ENCODE measurements around the gene PLCXD1.
A peak's percentile ranks its signal among the peaks of the same experiment; 100 is the strongest.
"Not testable (repeated sequence)": the region's sequence is repeated elsewhere in the genome, so short reads cannot be mapped to it uniquely, and the experiment has no call there.

PLCXD1 gene

DNA sequence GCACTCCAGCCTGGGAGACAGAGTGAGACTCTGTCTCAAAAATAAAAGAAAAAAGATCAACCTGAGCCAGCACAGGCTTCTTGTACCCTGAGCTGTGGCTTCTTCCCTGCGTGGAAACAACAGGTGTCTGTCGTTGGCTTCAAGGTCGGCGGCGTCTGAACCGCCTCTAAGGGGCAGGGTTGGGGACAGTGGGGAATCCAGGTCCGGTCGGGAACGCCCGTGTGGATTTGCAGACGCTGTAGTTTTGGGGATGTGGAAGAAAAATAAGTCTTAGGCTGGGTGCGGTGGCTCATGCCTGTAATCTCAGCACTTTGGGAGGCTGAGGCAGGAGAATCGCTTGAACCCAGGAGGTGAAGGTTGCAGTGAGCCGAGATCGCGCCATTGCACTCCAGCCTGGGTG lies 17.2 kb upstream of the PLCXD1 start:
- DNase-seq = not testable (repeated sequence)

DNA sequence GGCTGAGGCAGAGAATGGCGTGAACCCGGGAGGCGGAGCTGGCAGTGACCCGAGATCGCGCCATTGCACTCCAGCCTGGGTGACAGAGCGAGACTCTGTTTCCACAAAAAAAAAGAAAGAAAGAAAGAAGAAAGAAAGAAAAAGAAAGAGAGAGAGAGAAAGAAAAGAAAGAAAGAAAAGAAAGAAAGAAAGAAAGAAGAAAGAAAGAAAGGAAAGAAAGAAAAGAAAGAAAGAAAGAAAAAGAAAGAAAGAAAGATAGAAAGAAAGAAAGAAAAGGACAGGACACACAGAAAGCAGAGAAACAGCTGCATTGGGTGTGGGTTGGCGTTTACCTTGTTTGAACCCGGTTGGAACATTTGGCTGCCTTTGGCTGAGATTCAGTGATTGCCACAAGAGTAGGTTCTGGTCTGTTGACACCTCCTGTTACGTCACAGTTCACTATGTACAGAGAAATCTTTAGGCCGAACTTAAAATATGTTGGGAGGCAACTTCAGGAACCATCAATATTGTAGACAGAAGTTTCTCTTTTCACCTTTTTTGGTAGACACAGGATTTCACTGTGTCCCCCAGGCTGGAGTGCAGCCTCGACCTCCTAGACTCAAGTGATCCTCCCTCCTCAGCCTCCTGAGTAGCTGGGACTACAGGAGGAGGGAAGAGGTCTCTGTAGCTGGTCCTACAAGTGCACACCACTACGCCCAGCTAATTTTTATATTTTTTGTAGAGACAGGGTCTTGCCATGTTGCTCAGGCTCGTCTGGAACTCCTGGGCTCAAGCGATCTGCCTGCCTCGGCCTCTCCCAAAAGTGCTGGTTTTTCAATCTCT lies 16.3 kb upstream of the PLCXD1 start:
- DNase-seq = no peak

DNA sequence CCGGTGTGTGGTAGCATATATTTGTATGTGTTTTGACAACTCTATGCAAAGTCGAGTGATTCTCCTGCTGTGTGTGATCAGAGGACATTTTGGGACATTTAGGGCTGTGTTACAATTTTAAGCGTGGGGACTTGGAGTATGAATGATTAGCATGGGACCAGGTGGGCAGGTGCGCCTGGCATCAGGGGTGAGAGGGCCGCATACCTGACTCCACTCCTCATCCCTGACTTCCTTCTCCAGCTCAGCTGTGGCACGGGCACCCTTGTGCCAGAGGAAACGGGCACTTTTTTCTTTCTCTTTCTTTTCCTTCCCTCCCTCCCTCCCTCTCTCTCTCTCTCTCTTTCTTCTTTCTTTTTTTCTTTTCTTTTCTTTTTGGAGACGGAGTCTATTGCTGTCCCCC lies 15.7 kb upstream of the PLCXD1 start:
- no peak for DNase-seq

DNA sequence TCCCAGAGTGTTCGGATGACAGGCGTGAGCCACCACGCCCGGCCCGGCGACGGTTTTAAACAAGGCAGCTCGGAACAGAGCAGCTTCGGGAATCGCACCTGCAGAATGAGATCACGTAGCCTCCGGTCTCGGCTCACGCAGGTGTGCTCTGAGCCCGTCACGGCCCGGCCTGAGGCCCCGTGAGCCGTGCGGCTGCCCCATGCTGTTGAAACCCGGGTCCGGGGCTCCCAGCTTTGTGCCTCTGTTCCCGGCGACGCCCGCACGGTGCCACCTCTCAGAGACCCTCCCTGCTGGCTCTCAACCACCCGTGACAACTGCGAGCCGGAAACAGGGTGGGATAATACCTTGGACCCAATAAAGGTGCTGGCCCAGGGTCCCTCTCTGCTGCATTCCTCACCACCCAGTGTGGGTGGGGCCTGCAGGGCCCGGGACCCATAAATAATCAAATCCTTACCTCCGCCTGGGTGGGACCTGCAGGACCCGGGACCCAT lies 13.4 kb upstream of the PLCXD1 start:
- peak; percentile 19 for DNase-seq

DNA sequence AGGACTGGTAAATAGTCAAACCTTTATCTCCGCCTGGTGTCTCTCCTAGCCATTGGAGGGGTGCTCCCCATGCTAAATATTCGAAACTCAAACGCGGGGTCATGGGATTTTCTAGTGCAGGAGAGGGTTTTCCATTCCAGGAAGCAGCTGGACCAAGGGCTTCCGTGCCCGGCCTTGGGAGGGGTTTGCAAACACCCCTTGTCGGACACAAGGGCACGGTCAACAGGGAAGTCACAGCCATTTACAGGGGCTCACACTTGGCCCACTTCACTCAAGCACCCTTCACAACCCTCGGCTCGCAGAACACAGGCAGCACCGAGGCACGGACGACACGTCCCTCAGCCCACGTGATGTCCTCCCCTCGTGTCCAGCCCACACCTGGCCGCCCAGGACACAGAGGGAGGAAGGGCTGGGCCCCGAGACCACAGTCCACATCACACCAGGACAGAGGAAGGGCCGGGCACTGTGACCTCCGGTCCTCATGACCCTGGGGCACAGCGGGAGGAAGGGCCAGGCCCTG lies 10.3 kb upstream of the PLCXD1 start:
- no peak for DNase-seq

DNA sequence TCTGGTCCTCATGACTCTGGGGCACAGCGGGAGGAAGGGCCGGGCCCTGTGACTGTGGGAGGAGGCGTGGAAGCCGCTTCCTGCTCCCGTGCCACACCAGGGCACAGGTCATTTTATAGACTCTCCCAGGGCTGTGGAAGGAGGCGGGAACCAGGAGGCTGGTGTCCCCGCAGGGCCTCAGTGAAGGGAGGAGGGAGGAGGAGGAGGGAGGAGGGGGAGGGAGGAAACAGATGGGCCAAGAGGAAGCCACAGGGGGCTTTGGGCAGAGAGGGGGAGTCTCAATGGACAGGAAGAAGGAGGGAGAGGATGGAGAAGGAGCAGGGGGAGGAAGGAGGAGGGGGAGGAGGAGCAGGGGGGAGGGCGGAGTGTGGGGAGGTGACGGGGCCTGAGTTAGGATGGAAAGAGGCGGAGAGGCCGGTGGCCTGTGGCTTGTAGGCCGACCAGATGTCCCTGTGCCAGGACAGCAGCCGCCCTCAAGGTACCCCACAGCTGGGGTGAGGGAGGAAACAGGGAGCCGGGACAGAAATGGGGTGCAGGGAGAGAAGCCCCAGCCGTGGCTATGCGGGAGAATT lies 6.2 kb upstream of the PLCXD1 start:
- no peak for DNase-seq

DNA sequence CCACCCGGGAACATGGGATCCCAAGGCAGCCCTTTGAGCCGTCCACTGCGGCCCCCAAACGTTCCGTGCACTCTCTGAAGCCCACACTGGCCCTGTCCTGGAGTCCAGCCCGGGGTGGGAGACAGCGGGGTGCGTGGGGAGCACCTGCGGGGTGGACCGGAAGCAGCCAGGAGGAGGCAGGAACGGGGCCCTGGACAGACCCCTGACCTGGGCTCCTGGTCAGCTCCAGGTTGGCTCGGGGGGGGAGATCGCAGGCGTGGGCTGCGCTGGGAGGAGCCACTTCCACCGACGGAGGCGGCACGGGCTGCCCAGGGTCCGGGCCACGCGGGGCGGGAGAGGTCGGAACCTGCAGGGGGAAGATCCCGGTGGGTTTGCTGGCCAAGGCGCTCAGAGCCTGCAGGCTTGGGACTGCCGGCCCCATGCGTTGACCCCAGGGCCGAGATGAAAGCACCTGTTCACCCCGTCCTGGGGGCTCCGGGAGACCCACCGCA lies 5.7 kb upstream of the PLCXD1 start:
- no peak for DNase-seq

DNA sequence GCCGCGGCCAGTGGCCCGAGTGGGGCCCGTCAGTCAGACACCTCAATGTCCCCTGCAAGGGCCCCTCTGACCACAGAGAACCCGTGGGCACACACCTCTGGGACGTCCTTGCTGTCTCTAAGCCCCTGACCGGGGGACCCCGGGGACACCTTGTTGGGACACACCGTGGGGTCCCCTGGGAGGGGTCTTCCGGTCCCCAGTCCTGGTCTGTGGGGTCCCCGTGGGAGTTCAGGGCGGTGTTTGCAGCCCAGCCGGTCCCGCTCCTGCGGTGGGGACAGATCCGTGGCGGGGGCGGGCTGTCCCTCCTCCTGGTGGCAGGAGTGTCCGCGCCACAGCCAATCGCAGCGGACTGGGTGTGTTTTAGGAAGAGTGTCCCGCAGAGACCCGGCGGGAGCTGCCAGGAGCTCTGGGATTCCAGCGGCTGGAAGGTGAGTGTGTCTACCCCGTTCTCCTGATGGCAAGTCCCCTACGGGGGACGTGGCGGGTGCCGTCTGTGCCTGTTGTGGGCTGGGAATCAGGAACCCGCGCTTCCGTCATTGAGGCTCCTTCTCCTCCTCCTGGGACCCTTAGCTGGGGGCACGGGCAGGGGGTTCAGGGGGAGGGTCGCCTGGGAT lies 5.1 kb upstream of the PLCXD1 start:
- peak; percentile 81 for DNase-seq

DNA sequence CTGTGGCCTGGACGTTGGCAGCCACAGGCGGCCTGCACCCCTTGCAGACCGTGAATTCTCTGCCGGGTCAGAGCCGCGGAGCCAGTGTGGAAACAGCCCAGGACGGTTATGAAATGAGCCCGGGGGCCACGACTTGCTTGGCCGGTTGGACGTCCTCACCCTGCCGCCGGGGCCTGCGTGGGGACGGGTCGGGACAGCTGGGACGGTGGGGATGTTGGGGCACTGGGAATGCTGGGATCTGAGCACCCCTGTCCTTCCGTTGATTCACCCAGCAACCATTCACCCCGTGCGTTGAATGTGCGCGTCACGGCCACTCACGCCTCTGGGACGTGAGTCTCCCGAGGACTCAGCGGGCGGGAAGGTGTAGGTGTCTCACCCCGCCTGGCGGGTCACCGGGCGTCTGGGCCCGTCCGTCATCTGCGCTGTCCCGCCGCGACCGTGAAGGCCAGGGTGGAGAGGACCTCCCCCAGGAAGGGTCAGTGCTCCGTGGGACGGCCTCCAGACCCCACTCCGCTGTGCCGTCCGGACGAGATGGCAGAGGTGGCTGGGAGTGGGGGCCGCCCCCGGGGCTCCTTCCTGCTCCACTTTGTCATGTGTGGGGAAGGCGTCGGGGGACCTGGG lies 4.5 kb upstream of the PLCXD1 start:
- no peak for DNase-seq

DNA sequence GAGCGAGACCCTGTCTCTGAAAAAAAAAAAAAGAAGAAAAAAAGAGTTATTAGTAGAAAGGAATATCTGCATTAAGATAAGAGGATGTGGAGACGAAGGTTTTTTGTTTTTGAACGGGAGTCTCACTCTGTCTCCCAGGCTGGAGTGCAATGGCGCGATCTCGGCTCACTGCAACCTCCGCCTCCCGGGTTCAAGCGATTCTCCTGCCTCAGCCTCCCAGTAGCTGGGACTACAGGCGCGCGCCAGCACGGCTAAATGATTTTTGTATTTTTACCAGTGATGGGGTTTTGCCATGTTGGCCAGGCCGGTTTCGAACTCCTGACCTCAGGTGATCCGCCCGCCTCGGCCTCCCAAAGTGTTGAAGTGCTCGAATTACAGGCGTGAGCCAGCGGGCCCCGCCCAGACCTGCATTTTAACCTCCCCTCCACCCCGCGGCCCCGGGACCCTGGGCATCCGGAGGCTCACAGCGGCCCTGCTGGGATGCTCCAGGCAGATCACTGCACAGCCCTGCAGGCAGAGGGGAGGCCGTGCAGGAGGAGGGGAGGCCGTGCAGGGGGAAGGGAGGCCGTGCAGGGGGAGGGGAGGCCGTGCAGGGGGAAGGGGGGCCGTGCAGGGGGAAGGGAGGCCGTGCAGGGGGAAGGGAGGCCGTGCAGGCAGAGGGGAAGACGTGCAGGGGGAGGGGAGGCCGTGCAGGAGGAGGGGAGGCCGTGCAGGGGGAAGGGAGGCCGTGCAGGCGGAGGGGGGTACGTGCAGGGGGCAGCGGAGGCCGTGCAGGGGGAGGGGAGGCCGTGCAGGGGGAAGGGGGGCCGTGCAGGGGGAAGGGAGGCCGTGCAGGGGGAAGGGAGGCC lies 1.2 kb upstream of the PLCXD1 start:
- not testable (repeated sequence) for DNase-seq

DNA sequence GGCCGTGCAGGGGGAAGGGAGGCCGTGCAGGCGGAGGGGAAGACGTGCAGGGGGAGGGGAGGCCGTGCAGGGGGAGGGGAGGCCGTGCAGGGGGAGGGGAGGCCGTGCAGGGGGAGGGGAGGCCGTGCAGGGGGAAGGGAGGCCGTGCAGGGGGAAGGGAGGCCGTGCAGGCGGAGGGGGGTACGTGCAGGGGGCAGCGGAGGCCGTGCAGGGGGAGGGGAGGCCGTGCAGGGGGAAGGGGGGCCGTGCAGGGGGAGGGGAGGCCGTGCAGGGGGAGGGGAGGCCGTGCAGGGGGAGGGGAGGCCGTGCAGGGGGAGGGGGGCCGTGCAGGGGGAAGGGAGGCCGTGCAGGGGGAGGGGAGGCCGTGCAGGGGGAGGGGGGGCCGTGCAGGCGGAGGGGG lies 459 bp upstream of the PLCXD1 start:
- not testable (repeated sequence) for DNase-seq

DNA sequence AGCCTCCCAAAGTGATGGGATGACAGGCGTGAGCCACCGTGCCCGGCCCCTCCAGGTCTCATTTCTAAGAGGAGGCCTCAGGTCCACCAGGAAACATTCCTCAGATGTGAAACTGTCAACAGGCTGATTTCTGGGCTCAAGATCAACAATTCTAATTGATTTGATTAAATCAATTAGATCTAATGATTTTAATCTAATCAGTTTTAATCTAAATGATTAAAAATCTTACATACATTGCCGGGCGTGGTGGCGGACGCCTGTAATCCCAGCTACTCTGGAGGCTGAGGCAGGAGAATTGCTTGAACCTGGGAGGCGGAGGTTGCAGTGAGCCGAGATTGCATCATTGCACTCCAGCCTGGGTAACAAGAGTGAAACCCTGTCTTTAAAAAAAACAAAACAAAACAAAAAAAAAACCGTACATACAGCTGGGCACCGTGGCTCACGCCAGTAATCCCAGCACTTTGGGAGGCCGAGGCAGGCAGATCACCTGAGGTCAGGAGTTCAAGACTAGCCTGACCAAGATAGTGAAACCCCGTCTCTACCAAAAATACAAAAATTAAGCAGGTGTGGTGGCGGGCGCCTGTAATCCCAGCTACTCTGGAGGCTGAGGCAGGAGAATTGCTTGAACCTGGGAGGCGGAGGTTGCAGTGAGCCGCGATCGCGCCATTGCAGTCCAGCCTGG lies 960 bp downstream of the PLCXD1 start:
- DNase-seq = not testable (repeated sequence)

DNA sequence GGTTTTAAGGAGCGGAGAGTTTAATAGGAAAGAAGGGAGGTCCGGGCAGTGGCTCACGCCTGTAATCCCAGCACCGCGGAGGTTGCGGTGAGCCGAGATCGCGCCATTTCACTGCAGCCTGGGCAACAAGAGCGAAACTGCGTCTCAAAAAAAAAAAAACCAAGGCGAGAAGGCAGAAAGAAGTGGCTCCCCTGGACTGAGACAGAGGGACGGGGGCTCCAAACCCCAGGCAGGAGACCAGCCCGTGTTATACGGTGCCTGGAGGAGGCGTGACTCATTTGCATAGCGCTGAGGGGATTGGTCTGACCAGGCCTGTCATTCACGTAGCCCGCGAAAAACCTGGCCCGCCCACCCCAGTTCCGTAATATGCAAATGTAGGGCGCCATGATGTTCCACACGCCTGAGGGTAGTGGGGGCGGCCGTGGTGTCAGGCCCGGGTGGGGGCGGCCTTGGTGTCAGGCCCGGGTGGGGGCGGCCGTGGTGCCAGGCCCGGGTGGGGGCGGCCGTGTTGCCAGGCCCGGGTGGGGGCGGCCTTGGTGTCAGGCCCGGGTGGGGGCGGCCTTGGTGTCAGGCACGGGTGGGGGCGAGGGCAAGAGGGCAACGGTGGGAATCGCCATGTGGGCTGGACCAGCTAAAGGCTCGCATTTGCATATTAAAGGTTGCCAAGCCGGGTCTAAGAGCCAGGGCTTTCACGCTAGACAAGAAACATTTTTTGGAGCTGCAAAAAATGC lies 2.1 kb downstream of the PLCXD1 start:
- peak; percentile 91 for DNase-seq

DNA sequence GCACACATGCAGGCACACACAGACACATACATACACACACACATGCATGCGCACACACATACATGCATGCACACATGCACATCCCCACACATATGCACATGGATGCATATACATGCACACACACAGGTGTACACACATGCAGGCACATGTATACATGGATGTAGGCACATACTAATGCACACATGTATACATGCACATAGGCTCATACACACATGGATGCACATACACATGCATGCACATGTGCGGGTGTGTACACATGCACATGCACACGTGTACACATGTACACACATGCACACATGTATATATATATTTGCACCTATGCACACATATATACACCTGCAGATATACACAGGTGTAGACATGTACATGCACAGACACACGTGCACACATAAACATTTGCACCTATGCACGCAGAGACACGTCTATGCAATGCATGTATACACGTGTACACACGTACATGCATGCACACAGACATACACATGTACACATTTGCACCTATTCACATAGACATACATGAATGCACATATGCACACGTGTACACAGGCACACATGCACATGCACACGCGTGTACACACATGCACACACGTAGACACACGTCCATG lies 4.0 kb downstream of the PLCXD1 start:
- no peak for DNase-seq

DNA sequence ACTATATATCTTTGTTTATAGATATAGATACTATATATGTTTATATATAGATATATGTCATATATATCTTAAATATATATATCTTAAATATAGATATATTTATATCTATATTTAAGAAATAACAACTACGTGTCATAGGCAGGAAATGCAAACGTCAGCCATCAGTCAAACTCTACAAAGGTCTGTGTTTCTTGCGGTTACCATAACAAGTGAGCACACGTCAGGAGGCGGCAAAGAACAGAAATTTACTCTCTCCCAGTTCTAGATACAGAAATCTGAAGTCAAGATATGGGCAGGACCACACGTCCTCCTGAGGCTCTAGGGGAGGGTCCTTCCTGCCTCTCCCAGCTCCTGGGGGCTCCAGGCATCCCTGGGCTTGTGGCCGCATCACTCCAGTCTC lies 6.5 kb downstream of the PLCXD1 start:
- peak; percentile 24 for DNase-seq

DNA sequence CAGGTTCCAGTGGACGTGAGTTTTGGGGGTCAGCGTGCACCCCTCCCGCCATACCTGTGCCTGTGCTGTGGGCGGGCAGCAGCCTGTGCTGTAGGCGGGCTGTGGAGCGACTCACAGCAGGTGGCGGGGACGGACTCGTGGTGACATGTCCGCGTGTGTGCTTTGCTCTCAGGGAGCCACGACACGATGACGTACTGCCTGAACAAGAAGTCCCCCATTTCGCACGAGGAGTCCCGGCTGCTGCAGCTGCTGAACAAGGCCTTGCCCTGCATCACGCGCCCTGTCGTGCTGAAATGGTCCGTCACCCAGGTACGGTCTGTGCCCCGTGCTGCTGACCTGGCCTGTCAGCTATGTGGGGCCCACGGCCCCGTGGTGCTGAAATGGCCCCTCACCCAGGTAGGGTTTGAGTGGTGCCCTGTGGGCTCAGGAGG lies 7.4 kb downstream of the PLCXD1 start:
- DNase-seq = no peak

DNA sequence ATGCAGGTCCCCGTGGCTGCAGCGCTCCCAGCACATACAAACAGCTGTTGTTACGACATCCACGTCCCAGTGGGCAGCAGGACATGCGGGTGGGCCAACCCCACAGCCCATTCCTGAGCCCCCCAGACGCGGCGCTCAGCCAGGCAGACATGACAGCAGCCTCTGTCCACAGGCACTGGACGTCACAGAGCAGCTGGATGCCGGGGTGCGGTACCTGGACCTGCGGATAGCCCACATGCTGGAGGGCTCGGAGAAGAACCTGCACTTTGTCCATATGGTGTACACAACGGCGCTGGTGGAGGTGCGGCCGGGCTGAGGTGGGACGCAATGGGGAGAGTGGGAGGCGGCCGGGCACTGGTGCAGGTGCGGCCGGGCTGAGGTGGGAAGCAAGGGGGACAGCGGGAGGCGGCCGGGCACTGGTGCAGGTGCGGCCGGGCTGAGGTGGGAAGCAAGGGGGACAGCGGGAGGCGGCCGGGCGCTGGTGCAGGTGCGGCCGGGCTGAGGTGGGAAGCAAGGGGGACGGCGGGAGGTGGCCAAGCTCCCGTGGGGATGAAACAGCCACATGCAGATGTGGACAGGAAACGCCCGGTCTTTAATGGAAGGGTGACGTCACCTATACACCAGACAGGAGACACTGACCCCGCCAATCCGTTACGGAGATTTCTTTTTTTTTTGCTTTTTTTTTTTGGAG lies 9.4 kb downstream of the PLCXD1 start:
- no peak for DNase-seq

DNA sequence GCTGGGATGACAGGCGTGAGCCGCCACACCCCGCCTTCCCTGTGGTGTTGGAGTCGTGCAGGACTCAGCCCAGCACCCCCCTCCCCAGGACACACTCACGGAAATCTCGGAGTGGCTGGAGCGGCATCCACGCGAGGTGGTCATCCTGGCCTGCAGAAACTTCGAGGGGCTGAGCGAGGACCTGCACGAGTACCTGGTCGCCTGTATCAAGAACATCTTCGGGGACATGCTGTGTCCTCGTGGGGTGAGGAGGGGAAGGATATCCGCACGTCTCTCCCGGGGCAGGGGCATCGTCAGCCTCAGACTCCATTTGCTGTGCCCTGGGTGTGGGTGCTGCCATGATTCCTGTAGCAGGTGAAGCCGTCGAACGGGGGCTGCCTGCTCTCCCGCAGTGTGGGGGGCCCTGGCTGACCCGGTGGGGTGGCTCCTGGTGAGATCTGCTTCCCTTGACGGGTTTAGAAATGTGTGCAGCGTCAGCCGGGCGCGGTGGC lies 10.3 kb downstream of the PLCXD1 start:
- no peak for DNase-seq
